Measurements from ENCODE around the gene PON3. TPM values are rescaled to one million over a fixed set of nuclear protein-coding genes. Genes with fewer than 3 reads are reported as not detected.

Gene PON3
- total and polyA plus RNA-seq, 2 of the 4 experiments (the other 2 are of a cell fraction), result not detected

DNA sequence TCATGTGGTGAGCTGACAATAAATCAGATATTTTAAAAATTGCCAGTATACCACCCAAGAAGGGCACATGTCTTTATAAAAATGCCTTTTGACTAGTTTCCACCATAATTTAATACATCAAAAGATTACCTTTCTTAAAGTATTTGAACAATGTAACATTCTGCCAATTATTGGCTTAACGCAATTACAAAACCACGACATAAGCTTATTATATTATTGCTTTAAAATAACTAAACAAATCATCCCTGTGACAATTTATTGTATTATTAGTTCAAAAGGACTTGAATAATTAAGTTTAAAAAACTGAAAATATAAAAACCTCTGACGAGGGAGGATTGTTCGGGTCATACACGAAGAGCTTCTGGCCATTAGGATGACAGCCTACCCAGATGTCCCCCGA, 9.6 kb upstream of the PON3 start:
- Histone ChIP-seq H4K91ac (ENCODE audit: insufficient read depth, low read depth, low read length) (no peak overlapping the region), H3K27me3 (ENCODE audit: control insufficient read depth, insufficient read depth, low read length) (no peaks in the 10 kb centered on the region), H2BK120ac (ENCODE audit: low read depth, low read length) (no peak overlapping the region), H4K5ac (ENCODE audit: low read depth, low read length) (no peak overlapping the region), H2BK15ac (ENCODE audit: low read depth, low read length) (no peak overlapping the region), H2AK9ac (replicated peaks; ENCODE audit: low read depth, low read length, poor library complexity) (no peak overlapping the region), H2AK5ac (ENCODE audit: low read depth, low read length) (no peak overlapping the region), H3K4me3 (ENCODE audit: insufficient read depth, low read depth, low read length) (no peak overlapping the region), H3K9me1 (ENCODE audit: insufficient read depth, low read length) (no peaks in the 10 kb centered on the region; the same call in 1 of the 2 replicates), H4K20me1 (ENCODE audit: insufficient read depth, low read length) (no peaks in the 10 kb centered on the region), H3K4me1 (ENCODE audit: control insufficient read depth, insufficient read depth, low read length) (no peaks in the 10 kb centered on the region), H3K9me3 (ENCODE audit: control insufficient read depth, insufficient read depth, low read length) (no peaks in the 10 kb centered on the region), H2BK20ac (ENCODE audit: low read depth, low read length) (no peak overlapping the region), H3K18ac (ENCODE audit: low read depth, low read length) (no peak overlapping the region), H3K4ac (ENCODE audit: low read depth, low read length) (no peak overlapping the region), H3K14ac (replicated peaks; ENCODE audit: low read depth, low read length) (no peak overlapping the region), H3K79me1 (ENCODE audit: low read depth in 1 of 2, low read length in 2 of 2) (0 out of 4 replicates have a peak, but pooled peaks cover 0 to 3% of the 10 kb centered on the region in 2 experiments), H3K9ac (ENCODE audit: low read depth, low read length) (no peak overlapping the region), H4K8ac (ENCODE audit: low read depth in 2 of 2, low read length in 2 of 2) (no peak overlapping the region), H3K27ac (ENCODE audit: insufficient read depth, low read length) (no peak overlapping the region), H3K23ac (ENCODE audit: low read depth, low read length) (no peak overlapping the region), H3K36me3 (ENCODE audit: control insufficient read depth, insufficient read depth, low read length) (peaks cover 8% of the 10 kb centered on the region), H3K56ac (ENCODE audit: extremely low read depth, insufficient read depth, low read length) (no peak overlapping the region), H2AFZ (replicated peaks; ENCODE audit: low read length, poor library complexity) (no peak overlapping the region), H2BK5ac (ENCODE audit: low read depth, low read length, poor library complexity, severe bottlenecking) (no peak overlapping the region), H3K4me2 (ENCODE audit: low read depth, low read length) (no peak overlapping the region)
- BruUV-seq (replicated peaks), result no TSS peak
- ChIA-PET CTCF (interaction anchor here (0.7 kb wide), 1 partner anchor 14 kb away, joined by 3 read pairs; no protein-coding TSS in a partner anchor), POLR2A (ENCODE audit: unreplicated experiment) (no interaction called here)
- DNase-seq (no peak), ATAC-seq (ENCODE audit: low read depth) (no peak)
- dilution Hi-C loops (cut with HindIII; ENCODE audit: low sequenced_read_pairs, unreplicated experiment) (no loop called here), intact Hi-C loops (cut with micrococcal nuclease) (no loop called here), in situ Hi-C loops (cut with MboI; ENCODE audit: low sequenced_read_pairs) (no loop called here)
- WGBS, 2 experiments (ENCODE audit: extremely low coverage in 2 of 2, insufficient read length in 1 of 2), result no CpG with 5 or more reads among the region's 6 CpGs
- no peak for TF ChIP-seq CEBPB (IDR thresholded peaks at IDR 0.05; ENCODE audit: low read depth, low read length)
- no peak for TF ChIP-seq MXI1 (IDR thresholded peaks at IDR 0.05; ENCODE audit: borderline replicate concordance, low read depth, low read length)
- TF ChIP-seq CHD1 (IDR thresholded peaks at IDR 0.05; ENCODE audit: low read depth, low read length), result no peak
- no peak for TF ChIP-seq SMC3 (IDR thresholded peaks at IDR 0.05; ENCODE audit: low read depth, low read length)
- no peak for TF ChIP-seq BHLHE40 (IDR thresholded peaks at IDR 0.05; ENCODE audit: low read depth, low read length)
- TF ChIP-seq RCOR1 (IDR thresholded peaks at IDR 0.05; ENCODE audit: insufficient replicate concordance, low read length), result no peak

All from IMR-90 (cell line).